Measurements from ENCODE around the gene NPIPA2. TPM values are rescaled to one million over a fixed set of nuclear protein-coding genes. Genes with fewer than 3 reads are reported as not detected.
"Not testable (repeated sequence)": the region's sequence is repeated elsewhere in the genome, so short reads cannot be mapped to it uniquely, and the experiment has no call there.

The NPIPA2 gene
- 4.5 TPM for total RNA-seq
- long read RNA-seq = 0 reads

- DNase-seq (ENCODE audit: low spot score); intact Hi-C loops (cut with DNase I): not testable (repeated sequence)
Observed at GRCh38 chr16:14742273-14743128, at the start of gene NPIPA2. TSS of gene NPIPA2 (plus strand) at chr16:14742533. CDS start at chr16:14748066, 5,533 bp downstream.

- intact Hi-C loops (cut with DNase I); DNase-seq (ENCODE audit: low spot score): not testable (repeated sequence)
Observed at GRCh38 chr16:14694129-14694528, 48.2 kb upstream of the NPIPA2 start, which contains the start of gene PLA2G10. TSS of gene PLA2G10 (minus strand) at chr16:14694308. CDS start at chr16:14694229, 79 bp downstream.

GRCh38 chr16:14701859-14702258, 40.5 kb upstream of the NPIPA2 start:
- DNase-seq (ENCODE audit: low spot score); intact Hi-C loops (cut with DNase I): not testable (repeated sequence)

GRCh38 chr16:14702672-14703071, 39.7 kb upstream of the NPIPA2 start:
- intact Hi-C loops (cut with DNase I); DNase-seq (ENCODE audit: low spot score): not testable (repeated sequence)

GRCh38 chr16:14703156-14704011, 38.9 kb upstream of the NPIPA2 start, which contains the start of gene NPIPA3:
TSS of gene NPIPA3 (plus strand) at chr16:14703411. CDS start at chr16:14708944, 5,533 bp downstream.
- intact Hi-C loops (cut with DNase I); DNase-seq (ENCODE audit: low spot score): not testable (repeated sequence)

GRCh38 chr16:14733233-14733632, 9.1 kb upstream of the NPIPA2 start:
- DNase-seq (ENCODE audit: low spot score); intact Hi-C loops (cut with DNase I): not testable (repeated sequence)

- intact Hi-C loops (cut with DNase I); DNase-seq (ENCODE audit: low spot score): not testable (repeated sequence)
Observed at GRCh38 chr16:14740832-14741385, 1.4 kb upstream of the NPIPA2 start.

- DNase-seq (ENCODE audit: low spot score) = not testable (repeated sequence)
Observed at GRCh38 chr16:14741794-14742193, 539 bp upstream of the NPIPA2 start.

GRCh38 chr16:14773654-14774053, 31.3 kb downstream of the NPIPA2 start:
- intact Hi-C loops (cut with DNase I); DNase-seq (ENCODE audit: low spot score): not testable (repeated sequence)

More at GRCh38 chr16:14741794-14742193, 539 bp upstream of the NPIPA2 start:
- intact Hi-C loops (cut with DNase I) = not testable (repeated sequence)

- DNase-seq (ENCODE audit: low spot score); intact Hi-C loops (cut with DNase I): not testable (repeated sequence)
Observed at GRCh38 chr16:14775624-14776023, 33.3 kb downstream of the NPIPA2 start.

GRCh38 chr16:14776763-14777162, 34.4 kb downstream of the NPIPA2 start:
- DNase-seq (ENCODE audit: low spot score); intact Hi-C loops (cut with DNase I): not testable (repeated sequence)

GRCh38 chr16:14779368-14779877, 37.1 kb downstream of the NPIPA2 start:
- DNase-seq (ENCODE audit: low spot score); intact Hi-C loops (cut with DNase I): not testable (repeated sequence)

- DNase-seq (ENCODE audit: low spot score); intact Hi-C loops (cut with DNase I): not testable (repeated sequence)
Observed at GRCh38 chr16:14786180-14786579, 43.8 kb downstream of the NPIPA2 start.

GRCh38 chr16:14789577-14789976, 47.2 kb downstream of the NPIPA2 start:
- intact Hi-C loops (cut with DNase I); DNase-seq (ENCODE audit: low spot score): not testable (repeated sequence)

GRCh38 chr16:14790320-14790956, 48.1 kb downstream of the NPIPA2 start:
- intact Hi-C loops (cut with DNase I); DNase-seq (ENCODE audit: low spot score): not testable (repeated sequence)

GRCh38 chr16:14792914-14793313, 50.6 kb downstream of the NPIPA2 start:
- intact Hi-C loops (cut with DNase I); DNase-seq (ENCODE audit: low spot score): not testable (repeated sequence)

GRCh38 chr16:14797558-14797957, 55.2 kb downstream of the NPIPA2 start:
- DNase-seq (ENCODE audit: low spot score); intact Hi-C loops (cut with DNase I): not testable (repeated sequence)

- intact Hi-C loops (cut with DNase I); DNase-seq (ENCODE audit: low spot score): not testable (repeated sequence)
Observed at GRCh38 chr16:14803577-14803976, 61.2 kb downstream of the NPIPA2 start.
